SK-N-SH treated with all-trans-retinoic acid at 6 μM for 48 hours (cell line): ENCODE data around the gene FNDC3A.

Experiments used
- ATAC-seq: fragments of 200-7000 bp; cut with Tn5 transposase; 3 replicates; pipeline ENCODE4 v1.9.1; 2020; ENCODE audit warnings: mild to moderate bottlenecking, moderate library complexity
- ARNTL ChIP-seq: fragments of 450-650 bp; formaldehyde crosslinking; IDR thresholded peaks from 2 replicates; pipeline ENCODE4 v1.5.0; 2020; ENCODE audit warnings: low read depth, mild to moderate bottlenecking, moderate library complexity, borderline replicate concordance
- BACH2 ChIP-seq: fragments of 250-450 bp; sonication (Bioruptor Pico); IDR thresholded peaks from 2 replicates; pipeline ENCODE4 v1.9.0; 2021; ENCODE audit warnings: mild to moderate bottlenecking, borderline replicate concordance
- CREB5 ChIP-seq: fragments of 250-450 bp; sonication (Bioruptor Pico); IDR thresholded peaks from 2 replicates; pipeline ENCODE4 v1.5.1; 2020; ENCODE audit warnings: low read depth, mild to moderate bottlenecking, moderate library complexity
- CSRNP3 ChIP-seq: fragments of 250-450 bp; sonication (Bioruptor Pico); IDR thresholded peaks from 2 replicates; pipeline ENCODE4 v1.5.1; 2021; ENCODE audit warnings: mild to moderate bottlenecking, moderate library complexity
- ESRRG ChIP-seq: fragments of 250-450 bp; sonication (Bioruptor Pico); IDR thresholded peaks from 2 replicates; pipeline ENCODE4 v1.6.1; 2021; ENCODE audit warnings: mild to moderate bottlenecking
- GLIS3 ChIP-seq: fragments of 250-450 bp; sonication (Bioruptor Pico); IDR thresholded peaks from 2 replicates; pipeline ENCODE4 v1.5.0; 2020; ENCODE audit warnings: mild to moderate bottlenecking, moderate library complexity
- ISL1 ChIP-seq: fragments of 250-450 bp; sonication (Bioruptor Pico); IDR thresholded peaks from 2 replicates; pipeline ENCODE4 v2.1.2; 2022; ENCODE audit warnings: mild to moderate bottlenecking, moderate library complexity
- OSR1 ChIP-seq: fragments of 250-450 bp; sonication (Bioruptor Pico); IDR thresholded peaks from 2 replicates; pipeline ENCODE4 v1.8.0; 2022; ENCODE audit warnings: moderate library complexity, mild to moderate bottlenecking, inconsistent platforms
- PATZ1 ChIP-seq: fragments of 250-450 bp; sonication (Bioruptor Pico); IDR thresholded peaks from 2 replicates; pipeline ENCODE4 v1.8.0; 2020; ENCODE audit warnings: mild to moderate bottlenecking, moderate library complexity, borderline replicate concordance
- POU6F1 ChIP-seq: fragments of 250-450 bp; sonication (Bioruptor Pico); IDR thresholded peaks from 2 replicates; pipeline ENCODE4 v1.8.0; 2021; ENCODE audit warnings: low read depth, mild to moderate bottlenecking, moderate library complexity, borderline replicate concordance
- PPARA ChIP-seq: fragments of 250-450 bp; sonication (Bioruptor Pico); IDR thresholded peaks from 2 replicates; pipeline ENCODE4 v1.5.0; 2020; ENCODE audit warnings: mild to moderate bottlenecking, borderline replicate concordance
- RARB ChIP-seq: fragments of 250-450 bp; sonication (Bioruptor Pico); IDR thresholded peaks from 2 replicates; pipeline ENCODE4 v1.8.0; 2021; ENCODE audit warnings: mild to moderate bottlenecking, moderate library complexity
- TCF4 ChIP-seq: fragments of 250-450 bp; sonication (Bioruptor Pico); IDR thresholded peaks from 2 replicates; pipeline ENCODE4 v1.8.0; 2021; ENCODE audit warnings: mild to moderate bottlenecking, moderate library complexity, borderline replicate concordance
- TOX ChIP-seq: fragments of 250-450 bp; sonication (Bioruptor Pico); IDR thresholded peaks from 2 replicates; pipeline ENCODE4 v1.8.0; 2021; ENCODE audit warnings: mild to moderate bottlenecking, moderate library complexity, borderline replicate concordance
- ZC3H10 ChIP-seq: fragments of 250-450 bp; sonication (Bioruptor Pico); IDR thresholded peaks from 2 replicates; pipeline ENCODE4 v1.5.1; 2021; ENCODE audit warnings: mild to moderate bottlenecking, moderate library complexity
- ZFP3 ChIP-seq: fragments of 250-450 bp; sonication (Bioruptor Pico); IDR thresholded peaks from 2 replicates; pipeline ENCODE4 v1.5.0; 2020; ENCODE audit warnings: mild to moderate bottlenecking, moderate library complexity
- ZFP30 ChIP-seq: fragments of 450-650 bp; formaldehyde crosslinking; IDR thresholded peaks from 2 replicates; pipeline ENCODE4 v1.5.0; 2022; ENCODE audit warnings: mild to moderate bottlenecking, moderate library complexity
- ZNF70 ChIP-seq: fragments of 450-650 bp; formaldehyde crosslinking; IDR thresholded peaks from 2 replicates; pipeline ENCODE4 v1.5.0; 2020; ENCODE audit warnings: mild to moderate bottlenecking, moderate library complexity
- ZNF8 ChIP-seq: fragments of 450-650 bp; formaldehyde crosslinking; IDR thresholded peaks from 2 replicates; pipeline ENCODE4 v1.5.0; 2020; ENCODE audit warnings: mild to moderate bottlenecking, moderate library complexity
- TF ChIP-seq, protein P1 (sequence below): fragments of 250-450 bp; sonication (Bioruptor Pico); IDR thresholded peaks from 2 replicates; pipeline ENCODE4 v1.5.0; 2020; ENCODE audit warnings: mild to moderate bottlenecking, moderate library complexity

FNDC3A gene

DNA sequence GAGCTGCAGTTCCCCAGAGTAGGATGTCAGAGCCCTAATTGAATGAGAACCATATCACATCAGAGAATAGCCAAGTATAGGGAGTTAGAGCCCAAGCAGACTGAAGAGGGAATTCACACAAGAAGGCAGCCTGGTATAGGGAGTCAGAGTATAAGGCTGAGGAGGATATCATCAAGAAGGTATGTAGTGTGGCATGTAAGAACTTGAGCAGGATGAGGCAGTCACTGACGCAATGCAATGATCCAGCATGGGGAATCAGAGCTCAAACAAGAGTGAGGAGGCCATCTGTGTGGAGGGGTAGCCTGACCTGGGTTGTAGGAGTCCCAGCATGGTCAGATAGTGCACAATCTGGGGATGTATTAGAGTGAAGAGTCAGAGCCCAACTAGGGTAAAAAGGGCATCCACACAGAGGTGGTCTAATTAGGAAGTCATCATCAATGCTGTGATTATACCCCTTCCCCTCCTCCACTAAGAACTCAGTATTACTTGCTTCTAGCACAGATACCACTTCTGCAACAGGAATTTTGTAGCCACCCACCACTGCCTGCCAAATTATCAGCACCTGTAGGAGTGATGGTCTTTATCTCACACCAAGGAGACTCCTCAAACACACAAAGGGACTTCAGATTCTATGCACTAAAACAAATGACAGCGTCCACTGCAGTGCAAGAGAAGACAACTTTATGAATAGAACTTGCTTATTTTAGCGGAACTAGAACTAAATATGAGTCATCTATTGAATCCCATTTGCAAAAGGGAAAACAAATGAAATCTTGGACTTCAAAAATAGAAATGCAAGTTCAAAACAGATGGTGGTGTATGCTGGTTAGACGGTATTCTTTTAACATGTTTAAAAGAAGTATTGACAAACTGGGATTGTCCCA lies 107.2 kb downstream of the FNDC3A start (continued):
- TF ChIP-seq, protein P1, sequence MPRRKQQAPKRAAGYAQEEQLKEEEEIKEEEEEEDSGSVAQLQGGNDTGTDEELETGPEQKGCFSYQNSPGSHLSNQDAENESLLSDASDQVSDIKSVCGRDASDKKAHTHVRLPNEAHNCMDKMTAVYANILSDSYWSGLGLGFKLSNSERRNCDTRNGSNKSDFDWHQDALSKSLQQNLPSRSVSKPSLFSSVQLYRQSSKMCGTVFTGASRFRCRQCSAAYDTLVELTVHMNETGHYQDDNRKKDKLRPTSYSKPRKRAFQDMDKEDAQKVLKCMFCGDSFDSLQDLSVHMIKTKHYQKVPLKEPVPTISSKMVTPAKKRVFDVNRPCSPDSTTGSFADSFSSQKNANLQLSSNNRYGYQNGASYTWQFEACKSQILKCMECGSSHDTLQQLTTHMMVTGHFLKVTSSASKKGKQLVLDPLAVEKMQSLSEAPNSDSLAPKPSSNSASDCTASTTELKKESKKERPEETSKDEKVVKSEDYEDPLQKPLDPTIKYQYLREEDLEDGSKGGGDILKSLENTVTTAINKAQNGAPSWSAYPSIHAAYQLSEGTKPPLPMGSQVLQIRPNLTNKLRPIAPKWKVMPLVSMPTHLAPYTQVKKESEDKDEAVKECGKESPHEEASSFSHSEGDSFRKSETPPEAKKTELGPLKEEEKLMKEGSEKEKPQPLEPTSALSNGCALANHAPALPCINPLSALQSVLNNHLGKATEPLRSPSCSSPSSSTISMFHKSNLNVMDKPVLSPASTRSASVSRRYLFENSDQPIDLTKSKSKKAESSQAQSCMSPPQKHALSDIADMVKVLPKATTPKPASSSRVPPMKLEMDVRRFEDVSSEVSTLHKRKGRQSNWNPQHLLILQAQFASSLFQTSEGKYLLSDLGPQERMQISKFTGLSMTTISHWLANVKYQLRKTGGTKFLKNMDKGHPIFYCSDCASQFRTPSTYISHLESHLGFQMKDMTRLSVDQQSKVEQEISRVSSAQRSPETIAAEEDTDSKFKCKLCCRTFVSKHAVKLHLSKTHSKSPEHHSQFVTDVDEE (CRISPR knock-in tag), result no peak
- no peak for TF ChIP-seq TOX (CRISPR knock-in tag)

DNA sequence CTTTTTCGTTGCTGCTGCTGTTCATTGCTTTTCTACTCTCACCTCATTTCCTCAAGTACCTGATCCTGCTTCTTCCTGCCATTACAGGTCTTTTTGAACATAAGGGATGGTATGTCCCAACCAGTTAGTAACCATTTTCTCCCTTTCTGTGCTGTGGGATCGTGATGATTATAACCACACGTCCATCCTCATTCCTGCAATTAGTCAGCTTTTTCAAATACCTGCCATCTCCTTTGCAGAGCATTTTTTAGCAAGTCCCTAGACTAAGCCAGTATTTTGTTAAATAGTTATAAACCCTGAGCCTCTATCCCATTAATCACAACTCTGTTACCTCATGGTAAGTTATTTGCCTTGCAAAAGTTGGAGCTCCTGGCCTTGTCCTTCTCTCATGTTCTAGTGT lies 109.2 kb downstream of the FNDC3A start:
- ATAC-seq, result no peak
- TF ChIP-seq POU6F1 (no peak), ISL1 (CRISPR knock-in tag) (no peak), ZNF70 (CRISPR knock-in tag) (no peak), PATZ1 (CRISPR knock-in tag) (no peak), TOX (CRISPR knock-in tag) (no peak), ZFP30 (CRISPR knock-in tag) (no peak), ZFP3 (CRISPR knock-in tag) (no peak), CREB5 (CRISPR knock-in tag) (no peak), TCF4 (CRISPR knock-in tag) (no peak)

DNA sequence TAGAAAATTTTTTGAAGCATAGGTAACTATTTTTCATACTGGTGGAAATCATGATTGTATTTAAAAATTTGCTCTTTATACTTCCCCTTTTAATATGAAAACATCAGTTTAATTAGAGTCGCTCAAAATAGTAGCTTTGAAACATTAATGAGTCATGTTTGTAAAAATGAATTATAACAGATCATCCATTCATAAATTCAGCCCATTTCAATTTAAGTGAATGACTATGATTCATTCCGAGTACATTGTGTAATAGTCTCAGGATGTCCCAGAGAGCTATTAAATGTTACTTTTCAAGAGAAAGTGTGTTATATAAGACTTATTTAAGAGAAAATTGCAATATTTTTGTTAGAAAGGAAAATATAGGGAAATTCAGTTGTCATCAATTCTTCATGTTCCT lies 111.0 kb downstream of the FNDC3A start:
- no peak; the same call in 1 of the 2 replicates for TF ChIP-seq RARB
- TF ChIP-seq ESRRG (CRISPR knock-in tag), result no peak
- TF ChIP-seq ARNTL (CRISPR knock-in tag), result no peak
- peak; percentile 97 for TF ChIP-seq ZC3H10 (CRISPR knock-in tag)
- no peak for TF ChIP-seq BACH2 (CRISPR knock-in tag)
- no peak for TF ChIP-seq OSR1 (CRISPR knock-in tag)
- TF ChIP-seq PPARA, result no peak
- no peak for TF ChIP-seq ZNF70 (CRISPR knock-in tag)
- no peak for TF ChIP-seq ZFP30 (CRISPR knock-in tag)
- TF ChIP-seq ISL1 (CRISPR knock-in tag), result peak; percentile 96
- no peak for TF ChIP-seq GLIS3
- peak; percentile 86 for TF ChIP-seq CREB5 (CRISPR knock-in tag)
- TF ChIP-seq ZNF8 (CRISPR knock-in tag), result no peak
- TF ChIP-seq CSRNP3 (CRISPR knock-in tag), result no peak
- TF ChIP-seq ZFP3 (CRISPR knock-in tag), result no peak
- ATAC-seq, result peak; percentile 44
